Right renal cortex interstitium (tissue), 3 donors: ENCODE data around the gene HDGFL3. TPM values are rescaled to one million over a fixed set of nuclear protein-coding genes. Genes with fewer than 3 reads are reported as not detected.
"Not testable (repeated sequence)": the region's sequence is repeated elsewhere in the genome, so short reads cannot be mapped to it uniquely, and the experiment has no call there.

ENCODE experiments used
- DNase-seq, 3 donors: peaks; one replicate each; pipeline ENCODE4 v3.0.0-alpha.2; 2013; ENCODE audit warnings: low read depth in 3 of 3, low spot score in 2 of 3
- polyA plus RNA-seq, 3 donors: library from polyadenylated mRNA; unstranded; fragments of 120-200 nt; gene quantifications; one replicate each; pipeline ENCODE4 v1.2.1, GENCODE V29; 2013; ENCODE audit not compliant: insufficient read length in 3 of 3

HDGFL3 gene
- polyA plus RNA-seq, 3 donors: 91.3 to 103 (median 98.7) TPM

DNA sequence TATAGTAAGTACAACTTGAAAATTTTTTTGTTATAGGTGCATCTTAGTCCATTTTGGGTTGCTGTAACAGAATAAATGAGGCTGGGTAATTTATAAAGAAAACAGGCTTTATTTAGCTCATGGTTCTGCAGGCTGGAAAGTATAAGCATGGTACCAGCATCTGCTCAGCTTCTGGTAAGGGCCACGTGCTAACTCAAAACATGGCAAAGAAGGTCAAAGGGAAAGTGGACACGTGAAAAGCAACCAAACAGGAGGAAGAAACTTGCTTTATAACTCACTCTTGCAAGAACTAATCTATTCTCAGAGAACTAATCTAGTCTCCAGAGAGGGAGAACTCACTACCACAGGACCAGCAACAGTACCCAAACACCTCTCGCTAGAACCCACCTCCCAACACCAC lies 9.1 kb downstream of the HDGFL3 start:
- no peak for DNase-seq

- DNase-seq: no peak
Measured at GRCh38 chr15:83194528-83194927, 13.1 kb downstream of the HDGFL3 start.

- DNase-seq: no peak
Measured at GRCh38 chr15:83193721-83194120, 13.9 kb downstream of the HDGFL3 start.

GRCh38 chr15:83192742-83193141 lies 14.9 kb downstream of the HDGFL3 start:
- no peak for DNase-seq

GRCh38 chr15:83190450-83190849 lies 17.2 kb downstream of the HDGFL3 start:
- DNase-seq: no peak

DNA sequence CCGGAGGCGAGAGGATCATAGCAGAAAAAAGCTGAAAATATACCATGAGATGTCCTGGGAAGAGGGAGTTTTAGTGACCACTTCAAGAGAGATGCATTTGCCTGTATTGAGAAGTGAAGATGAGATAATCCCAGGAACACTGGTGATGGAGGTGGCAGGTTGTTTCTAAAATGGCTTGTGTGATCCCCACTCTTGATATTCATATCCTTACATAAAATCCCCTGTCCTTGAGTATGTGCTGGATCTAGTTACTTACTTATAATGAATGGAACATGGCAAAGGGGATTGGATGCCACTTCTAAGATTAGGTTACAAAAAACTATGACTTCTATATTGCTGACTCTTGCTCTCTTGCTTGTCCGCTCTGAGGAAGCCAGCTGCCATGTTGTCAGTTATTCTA lies 22.1 kb downstream of the HDGFL3 start:
- DNase-seq: no peak

- DNase-seq: no peak
Measured at GRCh38 chr15:83178869-83179325, 28.7 kb downstream of the HDGFL3 start.

DNA sequence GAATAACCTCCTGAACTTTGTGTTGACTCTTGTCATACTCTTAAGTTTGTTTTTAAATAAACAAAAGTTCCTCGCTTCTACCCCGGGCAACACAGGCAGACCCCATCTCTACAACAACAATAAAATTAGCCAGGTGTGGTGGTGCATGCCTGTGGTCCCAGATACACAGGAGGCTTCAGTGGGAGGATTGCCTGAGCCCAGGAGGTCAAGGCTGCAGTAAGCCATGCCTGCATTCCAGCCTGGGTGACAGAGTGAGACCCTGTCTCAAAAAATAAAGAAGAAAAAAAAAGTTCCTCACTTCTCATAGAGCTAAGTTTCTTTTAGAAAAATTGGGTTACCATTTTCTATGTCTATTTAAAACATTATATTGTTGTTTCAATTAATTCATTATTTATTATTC lies 29.2 kb downstream of the HDGFL3 start:
- DNase-seq: no peak

GRCh38 chr15:83174891-83175290 lies 32.7 kb downstream of the HDGFL3 start:
- DNase-seq: no peak

- no peak for DNase-seq
Measured at GRCh38 chr15:83170474-83171165, 37.0 kb downstream of the HDGFL3 start.

DNA sequence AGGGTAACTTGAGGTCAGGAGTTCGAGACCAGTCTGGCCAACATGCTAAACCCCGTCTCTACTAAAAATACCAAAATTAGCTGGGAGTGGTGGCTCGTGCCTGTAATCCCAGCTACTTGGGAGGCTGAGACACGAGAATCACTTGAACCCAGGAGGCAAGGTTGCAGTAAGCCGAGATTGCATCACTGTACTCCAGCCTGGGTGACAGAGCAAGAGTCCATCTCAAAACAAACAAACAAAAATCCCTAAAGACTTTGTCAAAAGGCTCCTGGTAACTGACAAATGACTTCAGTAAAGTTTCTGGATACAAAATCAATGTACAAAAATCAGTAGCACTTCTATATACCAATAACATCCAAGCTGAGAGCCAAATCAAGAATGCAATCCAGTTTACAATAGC lies 38.0 kb downstream of the HDGFL3 start:
- DNase-seq: not testable (repeated sequence)

- DNase-seq: no peak
Measured at GRCh38 chr15:83166830-83167229, 40.8 kb downstream of the HDGFL3 start.

DNA sequence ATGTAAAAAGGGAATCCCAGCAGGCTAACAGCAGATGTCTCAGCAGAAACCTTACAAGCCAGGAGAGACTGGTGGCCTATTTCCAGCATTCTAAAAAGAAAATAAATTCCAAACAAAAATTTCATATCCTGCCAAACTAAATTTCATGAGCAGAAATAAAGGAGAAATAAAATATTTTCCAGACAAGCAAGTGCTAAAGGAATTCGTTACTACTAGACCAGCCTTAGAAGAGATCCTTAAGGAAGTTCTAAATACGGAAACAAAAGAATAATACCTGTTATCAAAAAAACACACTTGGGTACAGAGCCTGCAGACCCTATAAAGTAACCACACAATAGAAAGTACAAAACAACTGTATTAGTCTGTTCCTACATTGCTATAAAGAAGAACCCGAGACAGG lies 41.4 kb downstream of the HDGFL3 start:
- DNase-seq: no peak

- DNase-seq: no peak
Measured at GRCh38 chr15:83164771-83165404, 42.7 kb downstream of the HDGFL3 start.

- DNase-seq: no peak
Measured at GRCh38 chr15:83164111-83164770, 43.4 kb downstream of the HDGFL3 start.

DNA sequence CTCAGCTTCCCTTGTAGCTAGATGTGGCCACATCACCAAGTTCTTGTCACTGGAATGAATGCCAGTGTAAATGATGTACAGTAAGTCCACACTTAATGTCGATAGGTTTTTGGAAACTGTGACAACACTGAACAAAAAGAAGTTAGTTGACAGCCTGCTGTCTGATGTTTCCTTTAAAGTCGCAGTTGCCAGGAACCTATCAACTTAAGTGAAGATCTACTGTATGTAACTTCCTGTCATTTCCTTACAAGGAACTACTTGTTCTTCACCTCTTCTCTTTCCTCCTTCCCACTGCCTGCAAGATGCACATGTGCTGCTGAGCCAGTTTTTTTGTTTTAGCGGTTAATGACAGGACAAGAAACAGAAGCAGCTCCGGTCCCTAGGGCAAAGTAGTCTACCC lies 44.6 kb downstream of the HDGFL3 start:
- DNase-seq: no peak

- no peak for DNase-seq
Measured at GRCh38 chr15:83160741-83161140, 46.9 kb downstream of the HDGFL3 start.

DNA sequence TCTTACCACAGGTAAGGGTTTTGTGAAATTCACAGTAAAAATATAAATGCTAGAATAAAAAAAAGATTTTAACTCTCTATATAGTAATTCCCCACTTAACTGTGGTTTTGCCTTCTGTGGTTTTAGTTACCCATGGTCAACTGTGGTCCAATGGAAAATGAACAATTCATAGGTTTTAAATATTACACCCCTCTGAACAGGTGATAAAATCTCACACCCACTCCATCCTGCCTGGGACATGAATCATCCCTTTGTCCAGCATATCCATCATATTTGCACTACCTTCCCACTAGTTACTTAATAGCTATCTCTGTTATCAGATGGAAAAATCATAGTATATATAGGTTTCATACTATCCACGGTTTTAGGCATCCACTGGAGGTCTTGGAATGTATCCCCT lies 49.2 kb downstream of the HDGFL3 start:
- no peak for DNase-seq

GRCh38 chr15:83155942-83156341 lies 51.7 kb downstream of the HDGFL3 start:
- no peak for DNase-seq

DNA sequence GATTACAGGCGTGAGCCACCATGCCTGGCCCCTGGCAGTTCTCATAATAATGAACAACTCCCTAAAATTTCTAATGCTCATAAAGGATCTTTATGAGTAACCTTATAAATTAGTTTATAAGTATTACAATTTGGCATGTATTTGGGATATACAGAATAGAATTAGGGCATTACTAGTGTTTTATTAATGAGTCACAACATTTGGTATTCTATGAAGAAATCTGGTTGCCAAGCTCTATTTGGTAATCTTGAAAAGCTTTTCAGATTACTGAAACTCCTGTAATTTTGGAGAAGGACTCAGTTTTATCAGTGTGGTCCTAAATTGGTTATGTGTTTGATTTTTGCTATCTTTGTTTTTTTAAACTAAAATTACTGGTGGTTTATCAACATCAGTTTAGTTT lies 54.3 kb downstream of the HDGFL3 start:
- no peak for DNase-seq

GRCh38 chr15:83144771-83145170 lies 62.9 kb downstream of the HDGFL3 start:
- DNase-seq: no peak

- not testable (repeated sequence) for DNase-seq
Measured at GRCh38 chr15:83142151-83142550, 65.5 kb downstream of the HDGFL3 start.
